Amniotic stem cell (primary cell): ENCODE results near the gene PLA2G12A.

Source experiments
- DNase-seq: peaks from one replicate; lab custom pipeline; 2025; lab: John Stamatoyannopoulos, UW

PLA2G12A gene

DNA sequence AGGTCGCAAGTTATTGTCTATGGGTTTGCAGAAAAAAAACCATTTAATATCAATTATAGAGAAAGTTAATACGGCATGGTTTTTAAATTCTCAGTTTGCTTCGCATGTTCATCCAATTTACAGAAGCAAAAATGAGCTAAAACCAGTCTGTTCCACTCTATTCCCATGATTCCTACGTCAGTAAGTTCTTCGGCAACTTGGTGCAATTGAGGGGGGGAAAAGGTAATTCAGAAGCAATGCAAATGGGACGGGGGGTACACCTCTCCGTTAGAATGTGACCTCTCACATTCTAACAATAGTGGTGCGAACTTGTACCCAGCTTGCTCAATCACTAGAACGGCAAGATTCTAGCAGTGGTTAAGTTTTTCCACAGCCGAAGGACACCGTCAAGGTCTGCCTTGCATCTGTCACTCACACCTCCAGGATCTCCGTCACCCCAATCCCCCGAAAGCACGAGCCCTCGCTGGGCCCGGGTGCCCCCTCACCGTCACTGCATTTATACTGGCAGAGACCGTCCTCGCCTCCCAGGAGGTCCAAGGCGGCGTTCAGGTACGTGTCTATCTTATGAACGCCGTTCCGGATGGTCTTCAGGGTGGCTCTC is 653 bp downstream of the PLA2G12A start:
- no peak for DNase-seq

- no peak for DNase-seq
These were observed 1.5 kb downstream of the PLA2G12A start for GRCh38 chr4:109728385-109728784.

DNA sequence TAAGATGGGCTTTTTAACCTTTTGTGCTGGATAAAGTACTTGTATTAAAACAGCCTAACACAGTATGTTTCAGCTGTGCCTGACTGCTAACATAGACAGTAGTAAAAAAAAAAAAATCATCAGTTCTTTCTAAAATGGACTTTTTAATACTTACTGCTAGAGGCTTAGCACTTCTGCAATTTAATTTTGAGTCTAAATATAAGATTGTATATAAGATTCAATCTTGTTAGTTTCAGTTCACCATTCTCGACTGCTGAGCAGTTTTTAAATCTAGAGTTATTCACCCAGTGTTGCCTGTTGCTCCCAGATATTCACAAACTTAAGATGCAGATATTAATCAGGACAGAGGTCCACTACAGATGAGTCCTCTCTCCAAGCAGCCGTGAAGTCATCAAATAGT is 6.8 kb downstream of the PLA2G12A start:
- no peak for DNase-seq

GRCh38 chr4:109722357-109722756 is 7.5 kb downstream of the PLA2G12A start:
- no peak for DNase-seq

DNA sequence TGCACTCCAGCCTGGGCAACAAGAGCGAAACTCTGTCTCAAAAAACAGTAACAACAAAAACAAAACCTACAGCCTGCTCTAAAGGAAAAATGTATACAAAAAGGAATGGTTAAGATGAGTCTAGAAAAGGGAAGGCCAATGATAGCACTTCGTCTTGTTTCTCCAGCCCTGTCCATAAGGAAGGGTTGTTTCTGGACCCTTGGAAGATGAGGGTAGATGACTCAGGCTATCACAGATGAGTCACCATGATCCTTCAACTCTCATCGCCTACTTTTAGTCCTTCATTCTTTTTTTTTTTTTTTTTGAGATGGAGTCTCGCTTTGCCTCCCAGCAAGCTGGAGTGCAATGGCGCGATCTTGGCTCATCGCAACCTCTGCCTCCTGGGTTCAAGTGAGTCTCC is 8.8 kb downstream of the PLA2G12A start:
- DNase-seq: no peak

- DNase-seq: no peak
These were observed 10.3 kb downstream of the PLA2G12A start for GRCh38 chr4:109719604-109720003.

GRCh38 chr4:109718759-109719158 is 11.1 kb downstream of the PLA2G12A start:
- DNase-seq: no peak

GRCh38 chr4:109713500-109713899 is 16.4 kb downstream of the PLA2G12A start:
- no peak for DNase-seq

DNA sequence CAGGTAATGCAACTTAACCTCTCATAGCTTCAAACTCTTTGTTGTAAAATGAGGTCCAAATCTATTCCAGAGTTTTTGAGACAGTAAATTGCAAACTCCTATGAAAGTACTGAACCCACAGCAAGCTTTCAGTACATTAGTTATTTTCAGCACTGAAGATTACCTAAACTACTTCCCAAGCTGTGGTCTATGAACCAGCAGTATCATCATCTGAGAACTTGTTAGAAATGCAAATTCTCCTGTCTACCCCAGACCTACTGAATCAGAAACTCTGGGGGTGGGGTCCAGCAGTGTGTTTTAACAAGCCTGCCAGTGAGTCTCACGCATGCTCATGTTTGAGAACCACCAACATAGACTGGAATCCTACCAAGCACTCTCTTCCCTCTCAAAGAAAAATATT is 20.9 kb downstream of the PLA2G12A start:
- DNase-seq: no peak

DNA sequence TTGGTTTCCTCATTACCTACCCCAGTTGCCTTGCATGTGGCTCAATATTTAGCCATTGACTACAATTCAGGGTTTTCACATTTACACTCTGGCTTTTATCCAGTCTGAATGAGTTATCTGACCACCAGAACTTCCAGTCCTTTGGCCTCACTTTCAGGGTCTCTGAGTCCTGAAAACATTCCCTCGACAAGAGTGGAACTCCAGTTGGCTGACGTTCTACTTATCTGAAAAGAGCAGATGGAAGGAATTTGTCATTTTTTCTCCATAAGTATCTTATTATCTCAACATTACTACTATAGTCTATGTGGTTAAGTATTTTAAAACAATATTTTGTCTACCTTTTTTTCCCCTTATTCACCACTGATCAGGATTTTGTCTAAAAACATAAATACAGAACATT is 21.4 kb downstream of the PLA2G12A start:
- DNase-seq: no peak

DNA sequence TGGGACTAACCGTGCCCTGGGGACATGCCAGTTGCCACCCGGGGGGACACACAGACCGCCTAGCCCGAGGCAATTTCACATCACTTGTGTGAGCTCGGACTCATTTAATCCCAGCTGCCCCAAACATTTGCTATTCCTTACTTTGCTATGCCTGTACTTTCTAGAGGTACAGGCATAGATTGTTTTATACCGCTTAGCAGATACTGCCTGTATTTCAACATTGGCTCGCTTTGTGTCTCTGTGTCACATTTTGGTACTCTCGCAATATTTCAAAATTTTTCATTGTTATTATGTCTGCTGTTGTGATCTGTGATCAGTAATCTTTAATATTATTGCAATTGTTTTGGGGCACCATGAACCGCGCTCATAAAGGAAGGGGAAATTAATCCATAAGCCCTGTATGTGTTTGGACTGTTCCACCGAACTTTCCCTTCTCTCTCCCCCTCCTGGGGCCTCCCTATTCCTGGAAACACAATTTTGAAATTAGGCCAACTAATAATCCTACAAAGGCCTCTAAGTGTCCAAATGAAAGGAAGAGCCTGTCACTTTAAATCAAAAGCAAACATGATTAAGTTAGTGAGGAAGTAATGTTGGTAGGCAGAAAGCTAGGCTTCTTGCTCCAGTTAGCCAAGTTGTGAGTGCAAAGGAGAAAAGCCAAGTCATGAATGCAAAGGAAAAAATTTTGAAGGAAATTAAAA is 26.1 kb downstream of the PLA2G12A start:
- no peak for DNase-seq

GRCh38 chr4:109702950-109703663 is 26.8 kb downstream of the PLA2G12A start, which contains the start of gene CASP6:
Gene CASP6 (minus strand): TSS chr4:109703445. CDS start chr4:109703395, 50 bp downstream.
- peak; percentile 44 for DNase-seq

GRCh38 chr4:109701566-109702410 is 28.1 kb downstream of the PLA2G12A start:
- DNase-seq: no peak

DNA sequence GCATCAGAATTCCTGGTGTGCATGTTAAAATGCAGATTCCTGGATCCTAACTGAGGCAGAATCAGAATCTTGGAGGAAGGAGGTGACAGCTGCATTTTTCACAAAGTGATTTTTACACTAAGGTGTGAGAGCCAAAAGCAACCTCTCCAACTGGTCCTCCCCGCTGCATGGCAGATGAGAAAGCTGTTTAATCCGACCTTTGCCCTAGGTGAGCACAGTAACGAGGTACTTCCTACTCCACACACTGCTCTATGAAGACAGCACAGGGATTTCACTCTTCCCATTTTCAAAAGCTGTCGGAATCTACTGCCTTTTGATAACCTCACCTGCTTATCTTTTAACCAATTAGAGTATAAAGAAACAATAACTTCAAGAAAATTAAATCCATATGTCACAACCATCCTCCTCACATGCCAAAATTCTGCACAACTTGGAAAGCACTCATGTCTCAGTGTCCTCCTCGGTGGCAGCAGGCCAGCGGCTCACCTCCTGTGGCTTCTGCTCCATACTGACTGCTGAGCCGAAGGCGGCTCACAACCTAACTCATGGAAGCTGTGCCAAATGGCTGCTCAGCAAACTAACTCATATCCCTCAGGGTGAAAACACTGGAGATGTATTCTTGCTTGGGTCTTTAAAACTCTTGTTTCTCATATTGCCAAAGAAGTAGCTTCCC is 30.2 kb downstream of the PLA2G12A start:
- DNase-seq: no peak

- DNase-seq: no peak
These were observed 31.2 kb downstream of the PLA2G12A start for GRCh38 chr4:109698656-109699055.

DNA sequence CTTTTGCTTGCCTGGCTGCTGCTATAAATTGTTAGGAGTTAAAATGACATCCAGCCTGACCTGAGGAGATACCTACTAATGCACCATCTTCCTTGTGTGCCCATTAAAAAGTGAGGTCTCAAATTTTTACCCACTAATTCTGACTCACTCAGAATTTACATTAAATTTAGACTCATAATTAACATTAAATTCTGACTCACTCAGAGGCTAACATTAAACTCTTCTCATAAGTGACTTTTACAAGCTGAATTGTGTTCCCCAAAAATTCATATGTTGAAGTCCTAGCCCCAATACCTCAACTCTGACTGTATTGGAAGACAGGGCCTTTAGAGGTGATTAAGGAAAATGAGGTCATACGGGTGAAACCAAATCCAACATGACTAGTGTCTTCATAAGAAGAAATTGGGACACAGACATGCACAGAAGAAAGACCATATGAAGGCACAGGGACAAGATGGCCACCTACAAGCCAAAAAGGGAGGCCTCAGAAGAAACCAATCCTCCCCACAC is 38.4 kb downstream of the PLA2G12A start:
- no peak for DNase-seq

DNA sequence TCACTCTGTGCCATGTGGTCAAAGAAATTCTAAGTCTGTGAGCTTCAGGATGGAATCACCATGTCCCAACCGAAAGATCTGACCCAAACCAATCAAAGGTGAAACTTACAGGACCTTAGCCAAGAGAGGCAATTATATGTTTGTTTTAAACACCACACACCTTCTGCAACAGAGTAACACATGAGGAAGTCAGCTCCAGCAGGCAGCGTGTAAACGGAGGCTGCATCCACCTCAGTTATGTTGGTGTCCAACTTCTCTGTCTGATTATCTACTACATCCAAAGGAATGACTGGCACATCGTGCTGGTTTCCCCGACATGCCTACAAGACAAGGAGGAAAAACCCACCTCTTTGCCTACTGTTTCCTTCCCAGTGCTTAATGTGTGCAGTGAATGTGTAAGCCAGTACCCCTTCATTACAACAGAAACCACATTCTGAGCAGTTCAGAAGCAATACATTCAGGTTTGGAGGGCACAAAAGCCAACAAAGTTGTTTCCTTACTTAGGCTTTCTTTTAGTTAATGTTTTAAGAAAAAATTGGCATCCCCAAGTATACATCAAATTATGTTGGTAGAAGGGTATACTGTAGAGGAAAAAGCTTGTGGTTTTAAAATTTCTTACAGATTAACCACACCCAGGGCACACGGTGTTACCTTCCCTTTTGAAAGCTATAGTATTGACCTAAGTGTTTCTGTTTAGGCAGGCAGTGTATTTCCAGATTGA is 39.0 kb downstream of the PLA2G12A start:
- DNase-seq: no peak

DNA sequence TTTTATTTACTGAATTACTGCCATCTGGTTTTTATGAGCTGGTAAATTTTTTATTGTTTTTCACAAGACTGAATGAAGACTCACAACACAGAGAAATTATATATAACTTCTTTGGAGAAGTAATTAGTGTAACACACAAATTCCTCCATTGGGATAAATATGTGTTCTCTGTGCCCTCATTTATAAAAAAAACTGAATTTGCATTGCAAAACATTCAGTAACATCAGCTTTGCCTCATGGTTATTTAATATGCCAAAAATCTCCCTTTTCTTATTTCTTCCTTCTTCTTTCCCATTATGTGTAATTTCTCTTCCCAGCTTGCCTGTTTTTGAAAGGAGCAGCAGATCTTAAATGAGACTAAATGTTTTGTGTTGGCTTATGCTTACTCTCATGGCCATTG is 45.1 kb downstream of the PLA2G12A start:
- DNase-seq: no peak

GRCh38 chr4:109683621-109684253 is 46.1 kb downstream of the PLA2G12A start:
- no peak for DNase-seq

DNA sequence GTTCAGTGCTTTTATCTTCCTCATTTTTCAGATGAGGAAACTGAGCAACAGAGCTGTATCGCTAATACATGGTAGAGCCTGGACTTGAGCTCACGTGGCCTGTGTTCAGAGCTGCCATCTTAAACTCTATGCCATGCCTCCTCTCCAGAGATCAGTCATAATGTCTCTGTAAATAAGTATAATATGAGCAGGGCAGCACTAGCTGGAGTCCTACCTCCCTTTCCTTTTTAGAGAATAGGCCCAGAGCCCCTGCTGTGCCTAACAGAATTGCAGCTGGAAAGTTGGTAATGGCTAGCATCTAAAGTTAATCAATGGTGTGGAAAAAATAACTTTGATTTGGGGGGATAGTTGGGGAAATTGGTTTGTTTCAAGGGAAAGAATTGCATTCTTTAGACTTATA is 47.0 kb downstream of the PLA2G12A start:
- DNase-seq: no peak
